Measurements from ENCODE around the gene AKIRIN2. TPM values are rescaled to one million over a fixed set of nuclear protein-coding genes. Genes with fewer than 3 reads are reported as not detected.
"Not testable (repeated sequence)": the region's sequence is repeated elsewhere in the genome, so short reads cannot be mapped to it uniquely, and the experiment has no call there.

The AKIRIN2 gene
- total RNA-seq, 1 donor from 2014 or later = 36.1 TPM

DNA sequence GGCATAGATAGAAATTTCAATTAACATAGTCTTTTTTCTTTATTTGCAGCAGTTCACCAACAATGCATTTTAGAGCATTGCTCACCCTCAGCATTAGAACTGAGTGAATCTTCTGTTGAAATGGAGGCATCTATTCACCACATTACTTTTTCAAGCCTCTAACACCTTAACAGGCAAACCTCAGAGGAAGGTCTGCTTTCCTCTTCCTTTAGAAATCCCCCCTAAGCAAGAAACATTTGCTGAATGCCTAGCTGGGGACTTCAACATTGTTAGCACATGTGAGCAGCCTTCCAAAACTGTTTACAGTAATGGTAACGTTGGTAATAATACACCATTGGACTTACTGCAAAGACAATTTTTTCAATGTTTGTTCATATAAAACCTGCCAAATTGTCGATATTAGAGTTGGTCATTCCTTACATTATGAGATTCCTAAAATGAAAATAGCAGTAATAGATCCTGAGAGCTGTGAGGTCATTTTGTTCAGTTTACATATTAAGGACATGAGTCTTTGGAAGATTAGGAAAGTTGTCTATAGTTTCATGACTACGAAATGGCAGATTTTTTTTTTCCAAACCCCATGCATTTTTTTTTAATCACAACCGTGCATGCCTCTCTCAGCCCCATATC lies 20.6 kb upstream of the AKIRIN2 start:
- no peak for ATAC-seq
- no peak for DNase-seq (ENCODE audit: missing footprints)
- intact Hi-C loops (cut with DNase I) = no loop called here

DNA sequence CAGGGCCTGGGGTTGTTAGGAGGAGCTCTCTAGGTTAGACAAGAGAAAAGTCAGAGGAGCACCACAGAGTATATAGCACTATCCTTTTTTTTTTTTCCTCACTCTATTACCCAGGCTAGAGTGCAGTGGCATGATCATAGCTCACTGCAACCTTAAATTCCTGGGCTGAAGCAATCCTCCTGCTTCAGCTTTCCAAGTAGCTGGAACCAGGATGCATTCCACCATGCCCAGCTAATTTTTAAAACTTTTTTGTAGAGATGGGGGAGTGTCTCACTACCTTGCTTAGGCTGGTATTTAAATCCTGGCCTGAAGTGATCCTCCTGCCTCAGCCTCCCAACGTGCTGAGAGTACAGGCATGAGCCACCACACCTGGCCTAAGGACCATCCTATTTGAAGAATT lies 19.3 kb upstream of the AKIRIN2 start:
- intact Hi-C loops (cut with DNase I) = no loop called here
- no peak for ATAC-seq

DNA sequence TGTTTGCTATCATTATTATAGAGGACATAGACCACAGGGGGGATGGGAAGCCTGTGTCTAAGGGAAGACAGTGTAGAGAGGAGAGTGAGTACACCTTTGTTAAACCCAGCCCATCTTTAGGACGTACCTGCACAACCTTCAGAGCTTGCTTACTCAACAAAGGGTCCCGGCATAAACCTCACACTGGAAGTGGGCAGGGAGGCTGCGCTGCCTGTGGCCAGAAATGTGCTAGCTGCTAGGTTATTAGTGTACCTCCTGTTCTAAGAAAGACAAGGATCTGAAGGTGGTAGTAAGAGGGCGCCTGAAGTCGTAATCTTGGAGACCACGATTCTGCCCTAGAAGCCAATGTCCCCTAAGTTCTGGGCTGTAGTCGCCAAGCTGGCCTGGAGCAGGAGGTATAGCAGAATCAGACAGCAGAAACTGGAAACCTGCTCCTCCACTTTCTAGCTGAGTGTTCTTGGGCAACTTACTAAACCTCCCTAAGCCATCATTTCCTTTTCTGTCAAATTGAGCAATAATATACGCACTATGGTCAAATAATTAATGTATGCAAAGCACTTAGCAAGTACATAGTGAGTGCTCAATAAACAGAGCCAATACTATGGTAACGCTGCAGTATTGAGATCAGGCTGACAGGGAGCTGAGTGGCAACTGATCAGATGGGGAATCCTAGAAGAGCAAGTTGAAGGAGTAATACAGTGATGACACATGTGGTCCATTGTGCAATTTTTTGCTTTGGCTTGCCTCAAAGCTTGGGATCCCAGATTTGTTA lies 16.8 kb upstream of the AKIRIN2 start:
- intact Hi-C loops (cut with DNase I) = no loop called here

More for the DNA sequence above, 19.3 kb upstream of the AKIRIN2 start:
- no peak for DNase-seq (ENCODE audit: missing footprints)

DNA sequence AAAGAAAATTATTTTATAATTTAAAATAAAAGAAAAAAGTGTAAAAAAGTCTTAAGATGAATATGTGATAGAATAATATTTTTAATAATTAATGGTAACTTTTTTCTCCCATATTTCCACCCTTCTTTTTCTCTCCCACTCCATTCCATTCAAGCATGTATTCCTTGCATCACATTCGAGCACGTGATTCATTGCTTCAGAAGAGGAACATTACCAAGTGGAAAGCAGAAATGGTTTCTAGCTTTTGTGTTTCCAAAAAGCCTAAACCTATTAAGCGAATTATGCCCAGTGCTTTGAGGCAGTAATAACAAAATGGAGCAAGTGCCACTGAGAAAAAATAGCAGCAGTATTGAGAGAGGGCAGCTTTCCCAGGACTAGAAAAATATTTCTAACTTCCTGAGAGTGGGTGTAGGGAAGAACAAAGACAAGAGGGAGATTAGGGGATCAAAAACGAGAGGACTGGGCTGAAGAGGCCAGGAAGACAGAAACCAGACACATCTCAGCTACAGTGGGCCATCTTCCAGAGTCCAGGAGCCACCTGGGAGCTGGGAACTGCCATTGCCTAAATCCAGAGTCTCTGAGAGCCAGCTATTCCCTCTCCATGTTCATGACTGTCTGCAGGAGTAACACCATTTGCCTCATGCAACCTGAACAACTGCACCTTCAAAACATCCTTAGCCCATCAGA lies 15.0 kb upstream of the AKIRIN2 start:
- intact Hi-C loops (cut with DNase I) = no loop called here

More for the DNA sequence above, 16.8 kb upstream of the AKIRIN2 start:
- ATAC-seq (no peak), DNase-seq (ENCODE audit: missing footprints) (no peak)

DNA sequence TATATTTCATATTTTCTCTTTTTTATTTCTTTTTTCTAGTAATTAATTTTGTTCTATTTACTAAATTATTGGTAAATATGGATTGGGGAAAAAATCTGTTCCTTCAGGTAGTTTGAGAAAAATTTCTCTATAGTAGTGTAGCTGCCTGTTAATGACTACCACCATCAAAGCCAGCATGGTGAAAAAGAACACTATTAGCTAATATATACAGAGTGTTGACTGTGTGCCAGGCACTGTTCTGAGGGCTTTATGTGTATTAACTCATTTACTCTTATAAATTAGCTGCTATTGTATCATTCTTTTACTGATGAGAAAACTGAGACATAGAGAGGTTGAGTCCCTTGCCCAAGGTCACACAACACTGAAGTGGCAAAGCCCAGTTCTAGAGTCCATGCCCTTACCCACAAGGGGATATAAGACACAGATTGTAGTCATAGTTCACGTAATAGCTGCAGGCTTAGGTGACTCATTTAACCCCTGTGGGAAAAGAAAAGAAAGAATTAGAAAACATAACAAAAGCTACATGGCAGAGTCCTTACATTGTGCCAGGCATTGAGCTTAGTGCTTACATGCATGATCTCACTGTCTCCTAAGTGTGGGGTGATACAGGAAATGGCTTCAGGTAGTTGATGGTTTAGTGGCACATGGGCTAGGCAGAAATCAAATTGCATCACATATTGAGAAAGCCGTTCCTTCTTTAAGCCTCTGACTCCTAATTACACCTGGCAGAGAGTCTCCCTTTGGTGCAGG lies 12.2 kb upstream of the AKIRIN2 start:
- intact Hi-C loops (cut with DNase I) = no loop called here
- DNase-seq (ENCODE audit: missing footprints) (no peak), ATAC-seq (no peak)

More for the DNA sequence above, 15.0 kb upstream of the AKIRIN2 start:
- ATAC-seq (peak; percentile 23), DNase-seq (ENCODE audit: missing footprints) (no peak)

DNA sequence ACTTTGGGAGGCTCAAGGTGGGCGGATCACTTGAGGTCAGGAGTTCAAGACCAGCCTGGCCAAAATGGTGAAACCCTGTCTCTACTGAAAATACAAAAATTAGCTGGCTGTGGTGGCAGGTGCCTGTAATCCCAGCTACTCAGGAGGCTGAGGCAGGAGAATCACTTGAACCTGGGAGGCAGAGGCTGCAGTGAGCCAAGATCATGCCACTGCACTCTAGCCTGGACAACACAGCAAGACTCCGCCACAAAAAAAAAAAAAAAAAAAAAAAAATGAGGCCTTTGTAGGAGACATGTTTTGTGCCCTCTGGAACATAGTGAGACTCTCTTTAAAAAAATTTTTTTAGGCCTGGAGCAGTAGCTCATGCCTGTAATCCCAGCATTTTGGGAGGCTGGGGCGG lies 10.7 kb upstream of the AKIRIN2 start:
- DNase-seq (ENCODE audit: missing footprints); intact Hi-C loops (cut with DNase I); ATAC-seq: not testable (repeated sequence)

DNA sequence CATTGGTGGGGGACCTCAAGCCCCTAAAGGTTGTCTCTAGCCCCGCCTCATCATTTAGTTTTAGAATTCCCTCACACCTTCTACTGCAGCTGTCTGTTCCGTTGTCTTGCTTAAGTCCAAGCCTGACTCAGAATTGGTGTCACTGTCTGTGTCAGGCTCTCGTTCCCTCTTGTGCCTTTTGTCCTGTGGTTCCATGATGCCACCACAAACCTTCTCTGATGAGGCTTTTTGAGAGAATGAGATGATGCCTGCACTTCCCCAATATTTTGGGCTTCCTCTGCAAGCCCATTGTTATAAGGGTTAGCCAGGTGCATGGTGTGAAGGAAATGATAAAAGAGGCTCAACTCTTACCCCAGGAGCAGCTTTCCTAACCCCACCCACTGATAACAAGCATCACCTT lies 8.1 kb upstream of the AKIRIN2 start:
- intact Hi-C loops (cut with DNase I) = no loop called here
- ATAC-seq (no peak), DNase-seq (ENCODE audit: missing footprints) (no peak)

DNA sequence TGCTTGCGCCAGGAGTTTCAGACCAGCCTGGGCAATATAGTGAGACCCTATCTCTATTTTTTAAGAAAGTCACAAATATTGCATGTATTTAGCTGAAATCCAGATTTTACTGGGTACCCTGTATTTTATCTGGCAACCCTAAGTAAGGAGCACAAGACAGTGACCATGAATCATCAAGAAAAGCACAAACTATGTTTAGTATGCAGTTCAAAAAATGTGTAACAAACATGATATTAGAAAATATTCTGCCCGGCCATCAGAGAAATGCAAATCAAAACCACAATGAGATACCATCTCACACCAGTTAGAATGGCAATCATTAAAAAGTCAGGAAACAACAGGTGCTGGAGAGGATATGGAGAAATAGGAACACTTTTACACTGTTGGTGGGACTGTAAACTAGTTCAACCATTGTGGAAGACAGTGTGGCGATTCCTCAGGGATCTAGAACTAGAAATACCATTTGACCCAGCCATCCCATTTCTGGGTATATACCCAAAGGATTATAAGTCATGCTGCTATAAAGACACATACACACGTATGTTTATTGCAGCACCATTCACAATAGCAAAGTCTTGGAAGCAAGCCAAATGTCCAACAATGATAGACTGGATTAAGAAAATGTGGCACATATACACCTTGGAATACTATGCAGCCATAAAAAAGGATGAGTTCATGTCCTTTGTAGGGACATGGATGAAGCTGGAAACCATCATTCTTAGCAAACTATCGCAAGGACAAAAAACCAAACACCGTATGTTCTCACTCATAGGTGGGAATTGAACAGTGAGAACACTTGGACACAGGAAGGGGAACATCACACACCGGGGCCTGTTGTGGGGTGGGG lies 6.8 kb upstream of the AKIRIN2 start:
- not testable (repeated sequence) for DNase-seq (ENCODE audit: missing footprints); ATAC-seq
- intact Hi-C loops (cut with DNase I) = loop anchor here (10.0 kb wide), 2 partner anchors 86 to 554 kb away; partner anchors contain the start of gene ZNF292

DNA sequence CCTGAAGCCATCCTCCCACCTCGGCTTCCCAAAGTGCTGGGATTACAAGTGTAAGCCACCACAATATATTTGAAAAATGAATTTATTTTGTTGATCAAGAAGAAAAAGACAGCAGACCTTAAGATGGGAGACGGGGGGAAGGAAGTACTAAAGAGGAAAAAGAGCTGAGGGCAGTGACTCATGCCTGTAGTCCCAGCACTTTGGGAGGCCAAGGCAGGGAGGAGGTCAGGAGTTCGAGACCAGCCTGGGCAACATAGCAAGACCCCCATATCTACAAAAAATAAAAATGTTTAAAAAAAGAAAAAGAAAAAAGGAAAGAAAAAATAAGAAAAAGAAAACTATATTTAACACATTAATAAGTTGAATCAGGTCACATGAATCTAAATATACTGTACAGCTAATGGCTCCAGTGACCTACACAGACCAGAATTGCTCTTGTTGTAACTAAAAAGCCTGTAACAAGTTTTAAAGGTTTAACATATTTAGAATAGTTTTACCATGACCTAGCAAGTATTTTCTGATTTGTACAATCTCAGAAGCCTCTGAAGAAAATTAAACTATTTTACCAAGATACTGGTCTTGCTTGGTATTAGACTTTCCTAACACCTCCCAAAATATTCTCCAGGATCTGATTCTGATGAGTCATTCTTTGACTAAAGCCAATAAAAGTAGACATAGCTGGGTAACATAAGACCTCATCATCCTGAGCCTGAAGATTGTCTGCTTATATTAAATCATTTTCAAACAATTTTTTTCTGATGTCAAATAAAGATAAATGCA lies 4.3 kb upstream of the AKIRIN2 start:
- no peak for DNase-seq (ENCODE audit: missing footprints)
- no peak for ATAC-seq
- intact Hi-C loops (cut with DNase I) = loop anchor here (10.0 kb wide), 2 partner anchors 88 to 552 kb away; partner anchors contain the start of gene ZNF292

DNA sequence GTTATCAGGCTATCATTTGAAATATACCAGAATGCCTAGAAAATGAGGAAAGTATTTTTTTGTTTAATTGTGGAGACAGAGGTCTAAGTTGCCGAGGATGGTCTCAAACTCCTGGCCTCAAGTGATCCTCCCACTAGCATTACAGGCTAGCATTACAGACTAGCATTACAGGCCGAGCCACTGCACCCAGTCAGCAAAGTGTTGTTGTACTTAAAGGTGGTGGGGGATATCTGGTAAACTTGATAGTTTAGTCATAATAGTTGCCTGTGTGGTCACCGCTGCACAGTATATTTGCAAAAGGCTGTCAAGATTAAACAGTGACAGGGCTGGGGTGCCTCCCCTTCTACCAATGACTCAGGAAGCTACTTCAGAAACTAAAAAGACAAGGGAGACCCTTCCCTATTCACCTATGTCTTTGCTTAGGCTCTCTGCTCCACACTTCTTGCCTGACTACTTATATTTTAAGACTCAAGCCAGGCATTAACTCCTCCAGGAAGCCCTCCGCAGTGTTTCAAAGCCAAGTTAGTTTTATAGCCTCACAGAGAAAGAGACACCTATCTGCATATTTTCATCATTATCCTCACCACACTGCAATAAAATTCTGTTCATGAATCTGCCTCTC lies 3.1 kb upstream of the AKIRIN2 start:
- ATAC-seq = no peak
- no peak for DNase-seq (ENCODE audit: missing footprints)
- intact Hi-C loops (cut with DNase I) = loop anchor here (10.0 kb wide), 2 partner anchors 90 to 550 kb away; partner anchors contain the start of gene ZNF292

DNA sequence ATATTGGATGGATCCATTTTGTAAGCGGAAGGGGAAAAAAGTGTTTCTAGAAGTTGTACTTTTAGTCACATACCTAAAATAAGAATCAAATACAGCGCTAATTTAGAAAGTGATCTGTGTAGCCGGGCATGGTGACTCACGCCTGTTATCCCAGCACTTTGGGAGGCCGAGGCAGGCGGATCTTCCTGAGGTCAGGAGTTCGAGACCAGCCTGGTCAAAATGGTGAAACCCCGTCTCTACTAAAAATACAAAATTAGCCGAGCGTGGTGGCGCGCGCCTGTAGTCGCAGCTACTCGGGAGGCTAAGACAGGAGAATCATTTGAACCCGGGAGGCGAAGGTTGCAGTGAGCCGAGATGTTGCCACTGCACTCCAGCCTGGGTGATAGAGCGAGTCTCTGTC lies 1.0 kb upstream of the AKIRIN2 start:
- not testable (repeated sequence) for ATAC-seq
- intact Hi-C loops (cut with DNase I) = loop anchor here (5.0 to 10.0 kb wide), 3 partner anchors 92 to 548 kb away; partner anchors contain the start of genes ORC3 and ZNF292
- DNase-seq (ENCODE audit: missing footprints) = peak; percentile 71

DNA sequence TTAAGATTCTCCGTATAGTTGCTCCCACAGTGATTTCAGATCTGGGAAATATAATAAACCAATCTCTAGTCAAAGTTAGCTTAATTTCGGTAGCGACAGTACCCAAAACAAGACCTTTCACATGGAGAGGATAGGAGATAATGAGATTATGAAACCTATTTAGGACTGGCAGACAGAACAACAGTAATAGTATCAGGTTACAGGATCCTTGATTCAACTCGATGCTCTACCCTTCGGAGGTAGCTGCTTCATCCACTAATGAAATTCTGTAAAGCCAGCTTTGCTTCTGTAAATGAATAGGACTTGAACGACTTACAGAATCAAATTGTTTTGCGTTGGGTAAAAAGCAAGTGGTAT lies 534 bp upstream of the AKIRIN2 start:
- DNase-seq (ENCODE audit: missing footprints) = no peak
- intact Hi-C loops (cut with DNase I) = loop anchor here (5.0 to 10.0 kb wide), 3 partner anchors 92 to 548 kb away; partner anchors contain the start of genes ORC3 and ZNF292
- no peak for ATAC-seq

DNA sequence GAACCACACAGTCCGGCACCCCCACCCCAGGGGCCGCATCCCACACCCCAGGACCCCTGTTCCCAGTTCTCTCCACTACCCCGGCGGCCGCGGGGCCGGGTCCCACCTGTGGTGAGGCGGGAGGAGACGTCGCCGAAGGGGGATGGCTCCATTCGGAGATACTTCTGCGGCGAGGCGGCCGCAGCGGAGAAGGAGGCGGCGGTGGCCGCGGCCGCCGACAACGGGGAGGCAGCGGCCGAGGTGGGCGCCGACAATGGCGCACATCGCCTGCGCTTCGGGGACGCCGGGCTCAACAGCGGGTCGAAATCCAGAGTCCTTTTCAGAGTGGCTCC lies 723 bp downstream of the AKIRIN2 start:
- DNase-seq (ENCODE audit: missing footprints) (peak; percentile 72), ATAC-seq (peak; percentile 7)
- intact Hi-C loops (cut with DNase I) = loop anchor here (5.0 to 10.0 kb wide), 3 partner anchors 93 to 547 kb away; partner anchors contain the start of genes ORC3 and ZNF292

DNA sequence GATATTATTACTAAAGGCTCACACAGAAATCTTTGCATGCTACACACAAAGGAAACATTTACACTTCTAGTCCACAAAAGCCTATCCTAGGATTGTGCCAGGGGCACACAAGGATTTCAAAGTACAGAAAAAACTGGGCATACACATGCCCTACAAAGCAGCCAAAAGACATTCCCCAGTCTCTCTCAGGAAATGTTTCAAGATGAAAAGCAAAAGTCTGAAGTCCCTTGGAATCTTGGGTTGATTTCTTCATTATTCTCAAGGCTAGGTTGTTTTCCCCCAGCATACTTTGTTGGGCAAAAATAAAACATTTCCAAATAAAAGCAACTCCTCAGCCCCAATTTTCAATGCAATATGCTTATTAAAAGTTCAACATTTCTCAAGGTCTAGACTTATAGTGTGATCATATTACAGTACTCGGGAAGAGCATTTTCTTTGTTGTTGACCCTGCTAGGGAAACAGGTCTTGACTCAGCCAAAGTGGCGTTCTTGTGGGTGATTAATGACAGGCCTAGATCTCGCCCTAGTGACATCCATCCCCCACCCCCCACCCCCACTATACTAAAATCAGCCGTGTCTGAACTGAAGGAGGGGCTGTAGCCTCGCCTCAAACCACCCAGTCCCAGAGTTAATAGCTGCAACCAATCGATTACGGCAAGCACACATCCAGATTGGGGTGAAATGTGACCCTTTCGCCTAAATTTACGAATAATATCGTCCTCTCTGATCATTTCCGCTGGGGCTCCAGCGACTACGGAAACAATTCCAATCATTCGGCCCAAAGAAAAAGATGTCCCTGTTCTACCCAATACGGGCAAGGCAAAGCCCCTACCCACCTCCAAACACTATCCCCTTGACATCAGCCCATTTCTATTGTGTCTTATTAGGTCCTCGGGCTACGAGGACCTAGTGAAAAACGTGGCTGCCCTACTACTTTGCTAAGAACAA lies 1.4 kb downstream of the AKIRIN2 start:
- DNase-seq (ENCODE audit: missing footprints) (no peak), ATAC-seq (peak; percentile 12)
- intact Hi-C loops (cut with DNase I) = loop anchor here (5.0 to 10.0 kb wide), 3 partner anchors 94 to 546 kb away; partner anchors contain the start of genes ORC3 and ZNF292

DNA sequence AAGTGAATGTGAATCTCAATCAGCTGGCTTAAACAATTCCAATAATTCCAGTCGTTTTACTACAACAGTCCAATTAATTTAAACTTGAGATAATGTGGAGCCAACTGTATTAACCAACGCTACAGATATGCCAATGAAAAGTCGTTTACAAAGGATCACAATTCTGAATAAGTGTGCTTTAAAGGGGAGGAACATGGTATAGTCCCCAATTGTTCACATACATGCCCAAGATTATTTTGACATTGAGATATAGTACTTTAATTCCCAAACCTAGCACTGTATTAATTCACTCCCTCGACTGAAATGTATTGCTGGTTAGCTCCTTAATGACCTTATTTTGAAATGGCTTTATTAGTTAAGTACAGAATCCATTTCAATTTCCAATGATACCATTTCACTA lies 2.5 kb downstream of the AKIRIN2 start:
- intact Hi-C loops (cut with DNase I) = no loop called here
- ATAC-seq = no peak
- DNase-seq (ENCODE audit: missing footprints) = no peak

Measured in Right ventricle myocardium inferior (tissue), 1 donor.